ENCODE measurements around the gene C17orf107. TPM values are rescaled to one million over a fixed set of nuclear protein-coding genes. Genes with fewer than 3 reads are reported as not detected.
A peak's percentile ranks its signal among the peaks of the same experiment; 100 is the strongest.

The C17orf107 gene
- total RNA-seq, 4 donors from 2014 or later: 0.27 to 2.7 (median 0.92) TPM

DNA sequence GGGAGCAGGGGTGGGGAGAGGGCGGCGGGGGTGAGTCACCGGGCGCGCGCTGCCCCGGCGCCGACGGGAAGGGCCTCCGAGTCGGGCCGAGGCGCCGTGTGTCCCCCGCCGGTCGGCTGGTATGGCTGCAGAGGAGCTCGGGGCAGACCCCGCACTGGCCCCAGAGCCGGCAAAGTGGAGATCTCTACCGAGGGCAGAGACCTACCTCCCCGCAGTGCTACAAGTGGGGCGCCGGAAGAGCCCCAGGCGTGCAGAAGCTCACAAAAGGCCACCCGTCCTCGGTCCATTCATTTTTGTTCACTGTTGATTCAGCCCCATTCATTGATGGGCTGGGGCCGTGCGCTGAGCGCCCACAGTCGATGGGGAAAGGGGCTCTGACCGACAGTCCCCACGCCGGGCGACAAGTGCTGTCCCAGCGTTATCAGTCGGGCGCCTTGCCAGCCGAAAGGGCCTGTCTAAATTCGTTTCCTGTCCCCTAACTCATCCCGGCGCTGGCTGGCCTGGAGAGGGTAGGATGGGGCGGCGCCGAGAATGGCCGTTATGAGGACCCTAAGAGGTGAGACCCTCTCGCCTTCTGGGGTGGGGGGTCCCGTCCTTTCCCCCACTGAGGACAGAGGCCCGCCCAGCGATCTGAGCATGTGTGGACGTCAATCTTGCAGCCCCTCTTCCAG, 50.9 kb downstream of the C17orf107 start:
- peak overlapping the region; percentile 97 to 100 (median 98) for H3K27ac ChIP-seq
- peak overlapping the region; percentile 91 to 97 (median 94) for H3K4me3 ChIP-seq
- peaks cover 0 to 22% (median 0%) of the 10 kb centered on the region in 3 donors for H3K36me3 ChIP-seq
- H3K9me3 ChIP-seq: no peaks in the 10 kb centered on the region
- peaks cover 22 to 59% (median 23%) of the 10 kb centered on the region in 3 donors for H3K4me1 ChIP-seq
- DNase-seq: no peak
- no peaks in the 10 kb centered on the region for H3K27me3 ChIP-seq
- no peak for TF ChIP-seq POLR2A (IDR thresholded peaks at IDR 0.05)
- no peak for TF ChIP-seq CTCF (IDR thresholded peaks at IDR 0.05)
- 7% methylated on average over 4 to 9 of the region's 52 CpGs for WGBS, 2 donors
- intact Hi-C loops (cut with DNase I): no loop called here

- TF ChIP-seq CTCF (IDR thresholded peaks at IDR 0.05) (no peak), POLR2A (IDR thresholded peaks at IDR 0.05) (no peak)
- Histone ChIP-seq H3K4me3 (peak within 1 kb of the TSS; percentile 91 to 97 (median 94)), H3K36me3 (peaks cover 0 to 16% (median 0%) of the 10 kb centered on the region in 3 donors), H3K27ac (peak within 1 kb of the TSS; percentile 97 to 100 (median 98)), H3K9me3 (no peaks in the 10 kb centered on the region), H3K4me1 (peaks cover 17 to 53% (median 18%) of the 10 kb centered on the region in 3 donors), H3K27me3 (no peaks in the 10 kb centered on the region)
- intact Hi-C loops (cut with DNase I): no loop called here
- WGBS, 2 donors: 60 to 62% methylated on average over 6 of the region's 7 CpGs
- no peak for DNase-seq
Observed at GRCh38 chr17:4950746-4951204, 51.4 kb downstream of the C17orf107 start, which contains the start of gene ENO3. Gene ENO3 (plus strand): TSS chr17:4951119. CDS start chr17:4951830, 711 bp downstream.

DNA sequence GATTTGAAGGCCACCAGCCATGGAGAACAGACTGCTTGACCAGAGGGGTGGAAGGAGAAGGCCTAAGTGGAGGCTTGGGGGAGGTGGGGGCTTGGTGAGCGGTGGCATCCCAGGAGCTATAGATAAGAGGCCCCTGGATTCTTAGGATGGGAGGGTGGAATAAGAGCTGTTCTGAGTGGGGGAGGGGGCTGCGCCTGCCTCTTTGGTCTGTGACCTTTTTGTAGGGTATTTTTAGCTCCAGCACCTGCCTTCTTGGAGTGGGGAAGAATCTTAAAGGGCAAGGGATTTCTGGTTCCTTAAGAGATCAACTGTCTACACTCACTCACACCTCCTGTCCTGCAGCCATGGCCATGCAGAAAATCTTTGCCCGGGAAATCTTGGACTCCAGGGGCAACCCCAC, 52.1 kb downstream of the C17orf107 start:
- TF ChIP-seq POLR2A (IDR thresholded peaks at IDR 0.05) (no peak), CTCF (IDR thresholded peaks at IDR 0.05) (no peak)
- Histone ChIP-seq H3K4me3 (no peak overlapping the region), H3K4me1 (peaks cover 11 to 46% (median 11%) of the 10 kb centered on the region in 3 donors), H3K9me3 (no peaks in the 10 kb centered on the region), H3K27me3 (no peaks in the 10 kb centered on the region), H3K36me3 (peaks cover 0 to 9% (median 0%) of the 10 kb centered on the region in 3 donors), H3K27ac (no peak overlapping the region)
- no peak for DNase-seq
- intact Hi-C loops (cut with DNase I): no loop called here
- 85 to 96% methylated on average over 2 to 3 of the region's 3 CpGs for WGBS, 2 donors

Other genes starting within 250 kb of the C17orf107 start
- gene PELP1, start 195.4 kb upstream of the C17orf107 start, total RNA-seq: 10 to 100 TPM; 10.3 to 25.0 (median 14.7) TPM
- gene ARRB2, start 188.9 kb upstream of the C17orf107 start, total RNA-seq: 10 to 100 TPM in 2 of 4 donors, 1 to 10 TPM in 2; 4.4 to 24.8 (median 10.1) TPM
- gene MED11, start 168.1 kb upstream of the C17orf107 start, total RNA-seq: 10 to 100 TPM; 17.3 to 45.3 (median 29.7) TPM
- gene ZMYND15, start 159.7 kb upstream of the C17orf107 start, total RNA-seq: 1 to 10 TPM in 2 of 4 donors, not detected in 2; 1.1 to 1.7 TPM
- gene CXCL16, start 159.6 kb upstream of the C17orf107 start, total RNA-seq: 10 to 100 TPM; 15.2 to 28.2 (median 19.5) TPM
- not detected for gene TM4SF5, start 127.7 kb upstream of the C17orf107 start, total RNA-seq
- 1 to 10 TPM in 3 of 4 donors, not detected in 1; 1.3 to 5.2 (median 1.5) TPM for gene VMO1, start 113.2 kb upstream of the C17orf107 start, total RNA-seq
- gene GLTPD2, start 110.6 kb upstream of the C17orf107 start, total RNA-seq: 1 to 10 TPM in 3 of 4 donors, not detected in 1; 1.1 to 2.0 (median 1.1) TPM
- 100 to 1,000 TPM; 154 to 216 (median 201) TPM for gene PSMB6, start 103.4 kb upstream of the C17orf107 start, total RNA-seq
- gene PLD2, start 92.4 kb upstream of the C17orf107 start, total RNA-seq: 100 to 1,000 TPM in 1 of 4 donors, 10 to 100 TPM in 3; 38.7 to 114 (median 86.7) TPM
- gene MINK1, start 66.2 kb upstream of the C17orf107 start, total RNA-seq: 100 to 1,000 TPM in 3 of 4 donors, 10 to 100 TPM in 1; 50.1 to 156 (median 117) TPM
- under 1 TPM in 1 of 4 donors, not detected in 3; 0.57 TPM for gene CHRNE, start 3.6 kb downstream of the C17orf107 start, total RNA-seq
- not detected for gene GP1BA, start 32.7 kb downstream of the C17orf107 start, total RNA-seq
- gene SLC25A11, start 40.5 kb downstream of the C17orf107 start, total RNA-seq: 10 to 100 TPM; 29.3 to 54.2 (median 42.2) TPM
- 10 to 100 TPM; 42.3 to 57.4 (median 54.2) TPM for gene RNF167, start 40.7 kb downstream of the C17orf107 start, total RNA-seq
- gene PFN1, start 49.0 kb downstream of the C17orf107 start, total RNA-seq: 100 to 1,000 TPM; 520 to 970 (median 715) TPM
- gene ENO3, start 51.6 kb downstream of the C17orf107 start, total RNA-seq: 1 to 10 TPM in 2 of 4 donors, under 1 TPM in 1, not detected in 1; 0.31 to 3.6 (median 1.5) TPM
- gene SPAG7, start 68.3 kb downstream of the C17orf107 start, total RNA-seq: 10 to 100 TPM; 34.5 to 48.8 (median 39.5) TPM
- gene CAMTA2, start 88.1 kb downstream of the C17orf107 start, total RNA-seq: 10 to 100 TPM in 3 of 4 donors, 1 to 10 TPM in 1; 6.9 to 19.6 (median 13.4) TPM
- gene INCA1, start 98.0 kb downstream of the C17orf107 start, total RNA-seq: 1 to 10 TPM in 1 of 4 donors, under 1 TPM in 1, not detected in 2; 0.31 to 1.1 TPM
- gene KIF1C, start 98.4 kb downstream of the C17orf107 start, total RNA-seq: 10 to 100 TPM; 66.9 to 93.3 (median 81.7) TPM
- 1 to 10 TPM in 2 of 4 donors, under 1 TPM in 2; 0.26 to 1.4 (median 1.1) TPM for gene SLC52A1, start 135.9 kb downstream of the C17orf107 start, total RNA-seq
- gene ZFP3, start 178.9 kb downstream of the C17orf107 start, total RNA-seq: 1 to 10 TPM; 1.4 to 6.1 (median 2.3) TPM
- 1 to 10 TPM; 4.5 to 7.8 (median 5.8) TPM for gene ZNF232, start 212.3 kb downstream of the C17orf107 start, total RNA-seq
- gene USP6, start 216.5 kb downstream of the C17orf107 start, total RNA-seq: under 1 TPM in 2 of 4 donors, not detected in 2; under 0.01 to 0.09 TPM

Measured in esophagus squamous epithelium (tissue), 5 donors.